RPMI7951 (cell line): ENCODE results near the gene PTGIR. TPM values are rescaled to one million over a fixed set of nuclear protein-coding genes. Genes with fewer than 3 reads are reported as not detected.
A peak's percentile ranks its signal among the peaks of the same experiment; 100 is the strongest.

Source experiments
- DNase-seq: peaks from one replicate; pipeline ENCODE4 v3.0.0-alpha.2; 2012; ENCODE audit warnings: low read depth
- total RNA-seq: library from RNA; depleted of rRNA; stranded (reverse); fragments of >200 nt; shearing (Covaris generic); gene quantifications from 2 replicates; pipeline ENCODE4 v1.2.3, GENCODE V29; 2014

PTGIR gene
- total RNA-seq, 1 experiment from 2014 or later, result 0.60 TPM

DNA sequence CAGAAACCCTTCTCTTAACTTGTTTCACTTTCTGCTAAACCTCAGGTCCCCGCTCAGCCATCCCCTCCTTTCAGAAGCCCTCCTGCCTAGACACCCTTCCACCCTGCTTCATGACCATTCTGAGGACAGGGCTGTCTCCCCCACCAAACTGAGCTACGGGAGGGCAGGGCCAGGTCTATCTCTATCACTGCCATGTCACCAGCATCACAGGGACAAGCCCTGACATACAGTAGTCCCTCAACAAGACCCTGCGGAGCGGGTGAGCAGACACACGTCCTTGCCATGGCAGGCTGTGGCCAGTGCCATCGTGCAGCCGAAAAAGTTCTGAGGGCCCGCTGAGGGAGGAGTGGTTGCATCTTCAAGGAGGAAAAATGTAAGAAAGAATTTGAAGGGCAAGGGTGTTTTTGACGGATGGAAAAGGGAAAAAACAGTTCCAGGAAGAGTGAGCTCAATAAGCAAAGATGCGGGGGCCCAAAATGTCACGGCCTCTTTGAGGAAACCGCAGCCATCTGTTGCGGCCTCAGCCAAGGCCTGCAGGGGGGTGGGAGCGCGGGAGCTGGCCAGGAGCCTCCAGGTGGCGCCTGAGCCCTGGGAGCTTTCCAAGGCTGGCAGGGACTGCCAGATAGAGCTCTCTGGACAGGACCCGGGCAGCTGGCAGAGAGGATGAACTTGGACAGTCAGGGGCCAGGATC, 8.1 kb downstream of the PTGIR start:
- peak; percentile 76 for DNase-seq

GRCh38 chr19:46615966-46616365, 8.9 kb downstream of the PTGIR start:
- no peak for DNase-seq

DNA sequence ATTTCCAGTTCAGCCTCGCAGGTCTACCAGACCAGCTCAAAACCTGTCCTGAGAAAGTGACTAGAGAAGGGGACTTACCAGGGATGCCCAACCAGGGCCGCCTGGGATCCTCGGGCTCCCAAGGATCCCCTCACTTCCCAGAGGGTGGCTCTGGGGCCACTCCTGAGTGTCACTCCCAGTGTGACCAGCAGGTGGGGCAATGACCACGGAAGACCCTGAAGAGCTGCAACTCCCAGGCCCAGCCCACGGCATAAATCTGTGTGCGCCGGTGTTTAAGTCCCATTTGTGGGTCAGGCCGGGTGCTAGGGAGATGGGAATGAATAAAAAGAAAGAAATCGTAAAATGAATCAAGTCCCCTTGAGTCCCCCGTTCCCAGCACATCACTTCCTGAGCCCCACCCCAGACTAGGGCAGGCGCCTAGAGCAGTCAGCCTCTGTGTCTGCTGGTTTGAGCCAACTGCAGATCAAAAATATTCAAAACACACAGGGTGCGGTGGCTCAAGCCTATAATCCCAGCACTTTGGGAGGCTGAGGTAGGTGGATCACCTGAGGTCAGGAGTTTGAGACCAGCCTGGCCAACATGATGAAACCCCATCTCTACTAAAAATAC, 10.7 kb downstream of the PTGIR start:
- peak; percentile 72 for DNase-seq

DNA sequence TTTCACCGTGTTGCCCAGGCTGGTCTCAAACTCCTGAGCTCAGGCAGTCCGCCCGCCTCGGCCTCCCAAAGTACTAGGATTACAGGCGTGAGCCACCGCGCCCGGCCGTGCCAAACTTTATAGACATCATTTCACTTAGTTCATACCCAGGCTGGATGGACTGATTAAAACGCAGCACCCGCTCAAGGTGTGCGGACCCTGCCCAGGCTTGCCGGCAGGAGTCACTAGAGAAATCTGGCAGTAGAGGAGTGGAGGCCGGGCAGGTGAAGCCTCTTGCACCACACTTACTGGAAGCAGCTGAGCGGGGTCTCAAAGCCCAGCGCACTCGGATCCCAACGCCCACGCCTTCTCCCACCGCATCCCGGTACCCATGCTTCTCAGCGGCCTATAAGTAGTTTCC, 11.4 kb downstream of the PTGIR start:
- DNase-seq, result no peak

DNA sequence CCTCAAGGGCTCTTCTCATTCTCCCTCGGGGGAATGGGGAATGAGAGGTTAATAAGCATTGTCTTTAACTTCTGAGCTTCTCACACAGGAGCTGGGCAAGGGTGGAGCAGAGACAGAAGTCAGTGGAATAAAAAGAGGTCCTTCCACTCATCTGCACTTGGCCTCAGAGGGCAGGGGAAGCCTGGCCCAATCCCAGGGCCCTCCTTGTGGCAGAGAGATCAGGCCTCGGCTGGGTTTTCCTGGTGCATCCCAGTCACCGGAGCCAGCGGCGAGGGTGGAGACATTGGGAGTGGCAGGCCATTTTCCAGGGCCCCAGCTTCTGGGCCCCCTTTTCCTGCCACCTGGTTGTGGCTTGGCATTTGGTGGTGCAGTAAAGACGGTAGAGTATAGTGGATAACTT, 13.1 kb downstream of the PTGIR start:
- no peak for DNase-seq

DNA sequence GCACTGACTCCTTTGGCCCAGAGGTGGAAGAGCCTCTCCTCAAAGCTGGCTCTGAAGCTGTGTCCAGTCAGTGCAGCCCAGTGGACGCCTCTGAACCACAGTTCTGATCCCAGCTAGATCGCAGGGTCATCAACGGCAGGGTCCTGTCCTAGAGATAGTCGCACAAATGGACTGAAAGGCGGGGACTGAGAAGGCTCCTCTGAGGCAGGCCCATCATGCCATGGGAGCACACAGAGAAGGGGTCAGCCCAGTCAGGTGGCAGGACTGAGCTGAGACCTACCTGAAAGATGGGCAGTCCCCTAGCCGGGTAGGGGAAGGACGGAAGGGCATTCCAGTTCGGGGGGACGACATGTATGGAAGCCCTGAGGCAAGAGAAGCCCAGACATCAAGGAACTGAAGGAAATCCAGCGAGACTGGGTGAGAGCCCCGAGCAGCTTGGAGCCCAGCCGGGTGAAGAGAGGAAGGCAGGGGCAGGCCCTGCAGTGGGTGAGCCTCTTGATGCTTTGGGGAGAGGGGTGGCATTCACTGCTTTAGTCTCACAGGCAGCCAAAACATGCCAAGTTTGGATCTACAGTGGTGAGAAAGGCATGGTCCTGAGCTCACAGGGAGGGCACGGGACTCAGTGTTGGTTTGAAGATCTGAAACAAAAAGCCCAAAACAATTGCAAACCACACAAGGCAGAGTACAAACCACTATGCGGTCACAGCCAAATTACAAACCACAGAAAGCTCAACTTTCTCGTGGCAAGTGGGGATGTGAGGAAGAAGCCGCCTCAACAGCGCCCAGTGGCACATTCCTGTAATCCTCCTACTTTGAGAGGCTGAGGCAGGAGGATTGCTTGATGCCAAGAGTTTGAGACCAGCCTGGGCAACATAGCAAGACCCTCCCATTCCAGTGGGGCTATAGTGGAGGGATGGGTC, 13.8 kb downstream of the PTGIR start:
- DNase-seq, result peak; percentile 78

DNA sequence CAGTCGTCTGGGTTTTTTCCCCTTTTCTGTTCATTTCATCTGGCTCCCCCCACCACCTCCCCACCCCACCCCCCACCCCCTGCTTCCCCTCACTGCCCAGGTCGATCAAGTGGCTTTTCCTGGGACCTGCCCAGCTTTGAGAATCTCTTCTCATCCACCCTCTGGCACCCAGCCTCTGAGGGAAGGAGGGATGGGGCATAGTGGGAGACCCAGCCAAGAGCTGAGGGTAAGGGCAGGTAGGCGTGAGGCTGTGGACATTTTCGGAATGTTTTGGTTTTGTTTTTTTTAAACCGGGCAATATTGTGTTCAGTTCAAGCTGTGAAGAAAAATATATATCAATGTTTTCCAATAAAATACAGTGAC, 14.5 kb downstream of the PTGIR start:
- no peak for DNase-seq

GRCh38 chr19:46609511-46610412, 15.1 kb downstream of the PTGIR start:
- no peak for DNase-seq

GRCh38 chr19:46608581-46609345, 16.1 kb downstream of the PTGIR start:
- DNase-seq, result no peak

- no peak for DNase-seq
Observed at GRCh38 chr19:46608178-46608577, 16.7 kb downstream of the PTGIR start.

- no peak for DNase-seq
Observed at GRCh38 chr19:46607448-46607841, 17.4 kb downstream of the PTGIR start.

- no peak for DNase-seq
Observed at GRCh38 chr19:46606681-46607447, 18.0 kb downstream of the PTGIR start.

GRCh38 chr19:46606019-46606418, 18.9 kb downstream of the PTGIR start:
- no peak for DNase-seq

GRCh38 chr19:46605356-46605821, 19.5 kb downstream of the PTGIR start:
- DNase-seq, result no peak

DNA sequence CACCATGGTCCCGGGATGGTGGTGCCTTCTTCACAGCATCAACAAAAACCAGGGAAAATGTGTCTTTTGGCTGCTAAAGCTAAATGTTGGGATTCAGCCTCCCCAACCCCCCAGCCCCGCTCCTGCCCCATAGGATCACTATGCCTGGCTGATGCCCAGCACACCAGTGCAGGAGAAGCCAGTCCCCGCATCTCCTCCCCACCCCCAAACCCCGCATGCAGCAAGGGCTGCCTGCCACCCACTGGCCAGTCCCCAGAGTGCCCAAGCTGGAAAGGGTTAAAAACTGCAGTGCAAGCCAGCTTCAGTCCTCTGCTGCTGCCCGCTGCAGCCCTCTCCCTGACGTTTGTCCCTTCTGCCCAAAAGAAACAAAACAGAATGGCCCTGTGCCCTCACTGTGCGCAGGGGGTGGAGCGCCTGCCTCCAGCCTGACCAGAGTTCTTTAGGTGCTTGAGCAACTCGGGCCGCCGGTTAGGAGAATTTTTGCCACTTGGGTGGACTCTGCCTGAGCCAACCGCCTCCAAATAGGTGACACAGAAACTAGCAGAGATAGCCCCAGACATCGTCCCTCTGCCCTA, 20.0 kb downstream of the PTGIR start:
- DNase-seq, result no peak

- DNase-seq, result no peak
Observed at GRCh38 chr19:46603752-46604231, 21.1 kb downstream of the PTGIR start.

- DNase-seq, result no peak
Observed at GRCh38 chr19:46603195-46603637, 21.7 kb downstream of the PTGIR start.

DNA sequence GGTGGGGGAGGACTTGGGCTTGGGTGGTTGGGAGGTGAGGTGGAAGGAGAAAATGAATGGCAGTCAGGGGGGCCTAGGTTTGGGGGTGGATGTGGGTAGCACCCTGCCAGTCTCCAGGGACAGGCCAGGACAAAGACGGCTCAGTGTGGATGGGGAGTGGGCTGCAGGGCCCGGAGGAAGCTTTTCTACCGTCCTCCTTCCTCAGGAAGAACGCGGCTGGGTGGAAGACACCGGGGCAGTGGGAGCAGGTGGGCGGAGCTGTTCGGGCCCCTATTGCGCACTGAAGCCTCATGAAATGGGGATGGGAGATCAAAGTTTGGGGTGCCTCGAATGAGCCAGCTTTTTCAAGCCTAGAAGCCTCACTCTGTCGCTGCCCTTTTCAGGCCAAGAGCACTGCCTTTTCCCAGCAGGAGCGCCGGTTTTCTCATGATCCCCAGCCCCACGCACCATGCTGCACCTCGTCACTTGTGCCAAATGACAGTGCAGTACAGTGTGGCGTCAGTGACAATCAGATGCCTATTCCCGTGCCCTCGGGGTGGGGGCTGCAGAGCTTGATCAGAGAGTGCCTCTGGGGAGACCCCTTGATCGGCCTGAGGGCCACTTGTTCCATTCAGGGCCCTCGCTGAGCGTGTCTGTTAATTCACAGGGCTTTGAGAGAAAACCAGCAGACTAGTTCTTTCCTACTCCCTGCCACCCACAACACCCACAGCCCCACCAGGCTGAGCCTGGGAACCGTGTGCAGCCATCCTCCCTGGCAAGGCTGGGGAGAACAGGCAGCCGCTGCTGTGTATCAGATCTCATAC, 22.3 kb downstream of the PTGIR start:
- no peak for DNase-seq
